ENCODE data around the gene CLDN3. TPM values are rescaled to one million over a fixed set of nuclear protein-coding genes. Genes with fewer than 3 reads are reported as not detected.
"Not testable (repeated sequence)": the region's sequence is repeated elsewhere in the genome, so short reads cannot be mapped to it uniquely, and the experiment has no call there.

Gene CLDN3
- total and polyA plus RNA-seq, 7 donors: 0.71 to 705 (median 174) TPM; not detected in 2

DNA sequence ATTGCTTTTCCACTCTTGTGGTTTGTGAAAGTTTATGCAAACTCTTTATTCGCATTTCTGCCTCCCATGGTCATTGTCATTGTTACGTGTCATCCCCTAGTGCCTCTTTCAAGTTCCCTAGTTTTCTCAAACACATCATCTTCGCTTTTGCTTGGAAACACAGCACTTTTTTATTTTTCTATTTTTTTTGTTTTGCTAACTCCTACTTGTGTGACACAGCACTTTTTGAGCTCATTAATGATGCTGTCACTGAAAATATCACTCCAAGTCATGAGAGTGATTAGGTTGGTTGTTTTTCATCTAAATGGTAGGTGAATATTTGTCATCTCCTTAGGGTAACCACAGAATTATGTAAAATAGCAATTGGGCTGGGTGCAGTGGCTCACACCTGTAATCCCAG is 42.1 kb downstream of the CLDN3 start:
- 69 to 85% methylated on average over 3 of the region's 3 CpGs for WGBS, 2 donors
- no peaks in the 10 kb centered on the region for H3K9me3 ChIP-seq
- intact Hi-C loops (cut with DNase I): no loop called here

DNA sequence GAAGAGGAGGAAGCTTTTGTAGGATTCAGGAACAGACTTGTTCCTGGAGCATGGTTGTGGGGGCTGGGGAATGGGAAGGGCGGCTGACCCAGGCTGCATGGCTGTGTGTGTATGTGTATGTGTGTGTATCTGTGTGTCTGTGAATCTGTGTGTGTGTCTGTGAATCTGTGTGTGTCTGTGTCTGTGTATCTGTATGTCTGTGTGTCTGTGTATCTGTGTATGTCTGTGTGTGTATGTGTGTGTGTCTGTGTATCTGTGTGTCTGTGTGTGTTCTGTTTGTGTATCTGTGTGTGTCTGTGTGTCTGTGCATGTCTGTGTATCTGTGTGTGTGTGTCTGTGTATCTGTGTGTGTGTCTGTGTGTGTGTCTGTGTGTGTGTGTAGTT is 44.0 kb downstream of the CLDN3 start:
- Histone ChIP-seq H3K36me3 (no peaks in the 10 kb centered on the region), H3K27ac (no peak overlapping the region), H3K9me3 (no peaks in the 10 kb centered on the region), H3K4me3 (no peak overlapping the region), H3K4me1 (peaks cover 0 to 9% (median 2%) of the 10 kb centered on the region in 4 donors), H3K27me3 (peaks cover 0 to 9% (median 0%) of the 10 kb centered on the region in 3 donors)
- intact Hi-C loops (cut with DNase I): no loop called here
- TF ChIP-seq POLR2AphosphoS5 (IDR thresholded peaks at IDR 0.05): no peak
- TF ChIP-seq POLR2A (IDR thresholded peaks at IDR 0.05): no peak
- TF ChIP-seq CTCF (IDR thresholded peaks at IDR 0.05): peak in 1 of 4 experiments; percentile 6
- TF ChIP-seq EP300 (IDR thresholded peaks at IDR 0.05): no peak
- 82 to 89% methylated on average over 1 of the region's 1 CpG for WGBS, 2 donors
- DNase-seq: no peak

More for the DNA sequence above, 42.1 kb downstream of the CLDN3 start:
- H3K4me3 ChIP-seq: no peak overlapping the region
- no peaks in the 10 kb centered on the region for H3K4me1 ChIP-seq
- DNase-seq: no peak
- no peaks in the 10 kb centered on the region for H3K36me3 ChIP-seq
- H3K27ac ChIP-seq: no peak overlapping the region
- H3K27me3 ChIP-seq: peaks cover 0 to 9% (median 0%) of the 10 kb centered on the region in 3 donors
- TF ChIP-seq POLR2AphosphoS5 (IDR thresholded peaks at IDR 0.05) (no peak), POLR2A (IDR thresholded peaks at IDR 0.05) (no peak), EP300 (IDR thresholded peaks at IDR 0.05) (no peak), CTCF (IDR thresholded peaks at IDR 0.05) (no peak)

- WGBS, 2 donors: 87 to 91% methylated on average over 3 of the region's 3 CpGs
- intact Hi-C loops (cut with DNase I): no loop called here
- TF ChIP-seq EP300 (IDR thresholded peaks at IDR 0.05) (no peak), CTCF (IDR thresholded peaks at IDR 0.05) (no peak), POLR2AphosphoS5 (IDR thresholded peaks at IDR 0.05) (no peak), POLR2A (IDR thresholded peaks at IDR 0.05) (no peak)
- Histone ChIP-seq H3K9me3 (no peaks in the 10 kb centered on the region), H3K4me3 (no peak overlapping the region), H3K4me1 (peaks cover 0 to 22% (median 7%) of the 10 kb centered on the region in 4 donors), H3K27ac (no peak overlapping the region), H3K27me3 (peaks cover 0 to 9% (median 0%) of the 10 kb centered on the region in 3 donors), H3K36me3 (no peaks in the 10 kb centered on the region)
- no peak for DNase-seq
Measured at GRCh38 chr7:73723813-73724212, 46.3 kb downstream of the CLDN3 start.

DNA sequence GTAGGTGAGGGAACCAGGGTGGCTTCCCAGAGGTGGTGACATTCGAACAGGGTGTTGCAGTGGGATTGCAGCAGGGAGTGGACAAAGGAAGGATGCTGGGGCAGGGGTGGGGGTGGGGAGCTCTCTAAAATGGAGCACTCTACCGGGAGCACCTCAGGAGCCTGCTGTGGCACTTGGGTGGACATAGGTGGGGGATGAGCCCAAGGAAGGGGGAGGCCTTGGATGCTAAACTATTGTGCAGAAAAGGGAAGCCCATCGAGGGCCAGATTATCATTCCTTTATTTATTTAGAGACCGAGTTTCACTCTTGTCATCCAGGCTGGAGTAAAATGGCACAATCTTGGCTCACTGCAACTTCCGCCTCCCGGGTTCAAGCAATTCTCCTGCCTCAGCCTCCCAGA is 47.3 kb downstream of the CLDN3 start:
- Histone ChIP-seq H3K27ac (no peak overlapping the region), H3K4me3 (no peak overlapping the region), H3K9me3 (no peaks in the 10 kb centered on the region), H3K36me3 (no peaks in the 10 kb centered on the region), H3K27me3 (peaks cover 0 to 9% (median 0%) of the 10 kb centered on the region in 3 donors), H3K4me1 (peaks cover 0 to 32% (median 17%) of the 10 kb centered on the region in 4 donors)
- intact Hi-C loops (cut with DNase I): no loop called here
- 63 to 74% methylated on average over 6 of the region's 6 CpGs for WGBS, 2 donors
- no peak for DNase-seq
- TF ChIP-seq EP300 (IDR thresholded peaks at IDR 0.05) (no peak), CTCF (IDR thresholded peaks at IDR 0.05) (no peak), POLR2A (IDR thresholded peaks at IDR 0.05) (no peak), POLR2AphosphoS5 (IDR thresholded peaks at IDR 0.05) (no peak)

GRCh38 chr7:73722182-73722581 is 47.9 kb downstream of the CLDN3 start:
- H3K36me3 ChIP-seq; H3K27me3 ChIP-seq; DNase-seq; H3K4me3 ChIP-seq; H3K9me3 ChIP-seq; intact Hi-C loops (cut with DNase I): not testable (repeated sequence)
- WGBS, 2 donors: 21 to 68% methylated on average over 4 of the region's 4 CpGs
- peak overlapping the region in 3 of 4 donors; percentile 55 to 67 (median 65) for H3K27ac ChIP-seq
- H3K4me1 ChIP-seq: peaks cover 0 to 38% (median 23%) of the 10 kb centered on the region in 4 donors

All from sigmoid colon (tissue), 7 donors.